Measurements from ENCODE around the gene MAPK1IP1L.
A peak's percentile ranks its signal among the peaks of the same experiment; 100 is the strongest.

- TF ChIP-seq POLR2A (IDR thresholded peaks at IDR 0.05; ENCODE audit: low read depth, low read length), result no peak
- TF ChIP-seq POLR2AphosphoS5 (IDR thresholded peaks at IDR 0.05; ENCODE audit: low read depth, low read length), result peak; percentile 58; the same call in 1 of the 2 replicates
Measured at GRCh38 chr14:55097881-55098560, 46.6 kb downstream of the MAPK1IP1L start.

Data from GM12892 (cell line).